ENCODE results near the gene PRSS57.

DNA sequence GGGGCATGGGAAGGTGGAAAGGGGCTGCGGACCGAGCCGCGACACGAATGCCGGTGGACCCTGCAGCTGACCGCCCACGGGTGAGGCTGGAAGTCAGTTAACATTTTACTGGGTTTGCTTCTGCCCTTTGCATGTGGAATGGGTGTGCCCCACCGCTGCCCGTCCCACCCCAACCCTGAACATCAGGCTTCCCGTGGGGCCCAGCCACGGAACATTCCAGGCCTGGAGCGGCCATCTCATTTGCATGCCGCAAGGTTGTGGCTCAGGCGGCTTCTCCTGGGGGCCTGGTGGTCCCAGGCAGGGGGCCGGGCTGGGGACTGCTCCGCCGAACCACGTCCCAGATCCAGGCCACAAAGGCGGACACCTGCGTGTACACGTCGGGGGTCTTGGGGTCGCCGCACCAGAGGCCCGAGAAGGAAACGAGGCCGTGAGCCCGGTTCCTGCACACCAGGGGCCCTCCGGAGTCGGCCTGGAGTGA, 9.8 kb downstream of the PRSS57 start:
- TF ChIP-seq POLR2A (IDR thresholded peaks at IDR 0.05) (no peak), CTCF (IDR thresholded peaks at IDR 0.05) (no peak)
